HG02759 (cell line): ENCODE data around the gene TBCK.
A peak's percentile ranks its signal among the peaks of the same experiment; 100 is the strongest.

Source experiments
- ATAC-seq: cut with Tn5 transposase; IDR thresholded peaks from one replicate; pipeline ENCODE4 v1.9.1; 2021; ENCODE audit warnings: mild to moderate bottlenecking, moderate library complexity; ENCODE audit not compliant: unreplicated experiment

The TBCK gene

GRCh38 chr4:106289737-106290136 is 26.3 kb downstream of the TBCK start:
- ATAC-seq: no peak

GRCh38 chr4:106287353-106287969 is 28.5 kb downstream of the TBCK start:
- no peak for ATAC-seq

GRCh38 chr4:106286611-106287010 is 29.4 kb downstream of the TBCK start:
- no peak for ATAC-seq

GRCh38 chr4:106284227-106284626 is 31.8 kb downstream of the TBCK start:
- no peak for ATAC-seq

- ATAC-seq: no peak
Observed at GRCh38 chr4:106277140-106277675, 38.8 kb downstream of the TBCK start.

GRCh38 chr4:106273831-106274230 is 42.2 kb downstream of the TBCK start:
- no peak for ATAC-seq

- no peak for ATAC-seq
Observed at GRCh38 chr4:106270736-106271135, 45.3 kb downstream of the TBCK start.

GRCh38 chr4:106269711-106270110 is 46.3 kb downstream of the TBCK start:
- ATAC-seq: no peak

- no peak for ATAC-seq
Observed at GRCh38 chr4:106268786-106269185, 47.2 kb downstream of the TBCK start.

GRCh38 chr4:106266201-106266600 is 49.8 kb downstream of the TBCK start:
- ATAC-seq: peak; percentile 50

- no peak for ATAC-seq
Observed at GRCh38 chr4:106264331-106264728, 51.7 kb downstream of the TBCK start.

GRCh38 chr4:106263594-106264330 is 52.2 kb downstream of the TBCK start:
- ATAC-seq: no peak

- no peak for ATAC-seq
Observed at GRCh38 chr4:106261980-106262379, 54.0 kb downstream of the TBCK start.

- no peak for ATAC-seq
Observed at GRCh38 chr4:106258145-106259045, 57.6 kb downstream of the TBCK start.

GRCh38 chr4:106256190-106256589 is 59.8 kb downstream of the TBCK start:
- no peak for ATAC-seq

- ATAC-seq: no peak
Observed at GRCh38 chr4:106255195-106255594, 60.8 kb downstream of the TBCK start.

- ATAC-seq: no peak
Observed at GRCh38 chr4:106253364-106254129, 62.5 kb downstream of the TBCK start.

GRCh38 chr4:106247600-106247999 is 68.4 kb downstream of the TBCK start:
- no peak for ATAC-seq

GRCh38 chr4:106246441-106246840 is 69.6 kb downstream of the TBCK start:
- ATAC-seq: no peak

GRCh38 chr4:106245176-106245575 is 70.8 kb downstream of the TBCK start:
- no peak for ATAC-seq

GRCh38 chr4:106240699-106241098 is 75.3 kb downstream of the TBCK start:
- no peak for ATAC-seq
